DMS 273 treated with DMSO at 0.1 percent for 48 hours (cell line): ENCODE results near the gene STMN3.
A peak's percentile ranks its signal among the peaks of the same experiment; 100 is the strongest.

Experiments
- DNase-seq: peaks from one replicate; lab custom pipeline; 2025; lab: John Stamatoyannopoulos, UW

Gene STMN3

DNA sequence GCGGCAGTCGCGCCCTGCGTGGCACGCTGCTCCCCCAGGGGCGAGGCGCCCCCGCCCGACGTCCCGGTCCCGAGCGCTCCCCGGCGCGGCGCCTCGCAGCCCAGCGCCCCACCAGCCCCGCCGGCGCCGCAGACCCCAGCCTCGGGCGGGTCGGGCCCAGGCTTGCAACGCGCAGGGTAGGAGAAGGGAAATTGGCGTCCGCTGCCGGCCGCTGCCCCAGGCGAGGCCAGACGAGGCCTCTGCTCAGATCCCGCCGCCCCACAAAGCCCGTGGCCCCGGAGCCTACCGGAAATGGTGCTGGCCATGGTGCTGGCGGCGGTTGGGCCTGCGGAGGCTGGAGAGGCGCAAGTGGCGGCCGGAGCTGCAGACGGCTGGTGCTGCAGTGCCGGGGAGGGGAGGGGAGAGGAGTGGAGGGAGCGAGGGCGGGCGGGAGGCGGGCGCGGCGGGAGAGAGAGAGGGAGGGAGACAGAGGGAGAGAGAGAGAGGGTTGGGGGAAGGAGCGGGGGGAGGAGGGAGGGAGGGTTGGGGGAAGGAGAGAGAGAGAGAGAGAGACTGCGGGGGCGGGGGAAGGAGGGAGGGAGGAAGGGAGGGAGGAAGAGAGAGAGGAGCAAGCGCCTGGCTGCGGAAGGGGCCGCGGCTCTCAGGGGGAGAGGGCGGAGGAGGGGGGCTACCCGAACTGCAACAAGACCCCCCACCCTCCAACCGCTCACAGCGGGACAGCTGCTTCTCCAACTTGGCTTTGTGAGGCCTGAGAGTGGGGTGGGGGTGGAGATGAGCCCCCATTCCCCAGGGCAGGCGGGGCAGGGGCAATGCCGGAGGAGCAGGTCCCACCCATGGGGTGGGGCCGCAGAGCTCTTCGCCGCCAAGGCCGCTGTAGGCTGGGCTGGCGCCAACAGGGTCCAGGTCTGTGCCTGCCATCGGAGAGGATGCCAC is at the start of gene STMN3:
TSS of gene STMN3 (minus strand) at position 384 of the 933 bp plus-strand sequence. CDS start at position 305, 79 bp downstream.
- peak; percentile 27 for DNase-seq

DNA sequence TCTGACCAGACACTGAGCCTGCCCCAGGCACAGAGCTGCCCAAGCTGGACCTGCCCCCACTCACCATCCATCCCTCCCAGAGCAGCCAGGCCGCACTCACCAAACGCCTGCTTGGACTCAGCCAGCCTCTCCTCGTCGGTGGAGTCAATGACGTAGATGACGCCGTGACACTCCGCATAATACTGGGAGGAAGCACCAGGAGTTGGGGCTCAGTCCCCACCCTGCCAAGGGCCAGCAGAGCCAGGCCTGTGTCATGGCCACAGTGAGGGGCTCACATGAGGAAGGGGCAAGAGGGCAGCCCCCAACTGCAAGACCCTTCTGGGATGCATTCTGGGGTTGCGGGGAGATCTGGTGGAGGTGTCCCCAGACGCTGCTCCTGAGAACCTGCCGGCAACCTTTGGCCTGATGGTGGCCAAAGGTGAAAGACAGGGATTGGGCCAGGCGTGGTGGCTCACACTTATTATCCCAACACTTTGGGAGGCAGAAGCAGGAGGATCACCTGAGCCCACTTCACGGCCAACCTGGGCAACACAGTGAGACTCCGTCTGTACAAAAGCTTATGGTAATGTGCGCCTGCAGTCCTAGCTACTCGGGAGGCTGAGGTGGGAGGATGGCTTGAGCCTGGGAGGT is 48.9 kb upstream of the STMN3 start:
- DNase-seq = no peak

DNA sequence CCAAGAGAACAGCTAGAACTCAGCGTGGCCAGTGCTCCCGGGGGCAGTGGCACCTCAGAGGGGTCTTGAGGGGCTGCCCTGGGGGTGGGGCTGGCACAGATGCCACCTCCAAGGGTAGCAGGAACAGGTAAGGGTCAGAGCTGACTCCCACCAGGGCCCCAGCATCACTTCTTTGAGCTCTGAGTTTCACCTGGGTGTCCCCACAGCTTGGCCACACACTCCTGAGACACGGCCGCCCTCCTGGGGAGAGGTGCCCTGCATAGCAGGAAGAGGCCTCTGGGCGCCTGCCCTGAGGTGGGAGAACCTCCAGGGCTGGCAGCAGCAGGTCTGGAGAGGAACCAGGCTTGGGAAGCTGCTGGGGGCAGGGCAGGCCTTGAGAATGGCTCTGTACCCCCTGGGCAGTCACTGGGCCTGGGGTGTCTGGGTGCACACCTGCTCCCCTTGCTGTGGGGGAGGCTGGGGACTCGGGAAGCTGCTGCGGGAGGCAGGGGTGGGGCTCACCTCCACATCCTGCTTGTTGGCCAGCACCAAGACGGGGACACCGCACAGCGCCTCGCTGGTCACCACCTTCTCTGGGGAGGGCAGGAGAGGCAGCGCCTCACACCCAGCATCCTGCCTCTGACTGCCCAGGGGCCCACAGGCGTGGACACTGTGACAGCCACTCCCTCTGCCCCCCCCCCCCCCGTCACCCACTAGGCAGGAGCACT is 48.3 kb upstream of the STMN3 start:
- DNase-seq = no peak

DNA sequence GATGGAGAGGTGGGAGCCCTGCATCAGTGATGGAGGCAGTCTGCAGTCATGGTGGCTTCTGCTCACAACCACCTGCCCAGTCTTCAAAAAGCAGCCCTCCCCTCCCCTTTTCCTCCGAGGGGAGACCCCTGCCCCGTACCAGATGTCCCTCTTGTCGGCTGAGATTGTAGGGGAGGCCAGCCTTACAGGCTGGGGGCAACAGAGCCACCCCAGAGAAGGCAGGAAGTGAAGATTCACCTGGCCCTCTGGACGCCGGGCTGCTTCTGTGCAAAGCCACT is 47.8 kb upstream of the STMN3 start:
- no peak for DNase-seq

DNA sequence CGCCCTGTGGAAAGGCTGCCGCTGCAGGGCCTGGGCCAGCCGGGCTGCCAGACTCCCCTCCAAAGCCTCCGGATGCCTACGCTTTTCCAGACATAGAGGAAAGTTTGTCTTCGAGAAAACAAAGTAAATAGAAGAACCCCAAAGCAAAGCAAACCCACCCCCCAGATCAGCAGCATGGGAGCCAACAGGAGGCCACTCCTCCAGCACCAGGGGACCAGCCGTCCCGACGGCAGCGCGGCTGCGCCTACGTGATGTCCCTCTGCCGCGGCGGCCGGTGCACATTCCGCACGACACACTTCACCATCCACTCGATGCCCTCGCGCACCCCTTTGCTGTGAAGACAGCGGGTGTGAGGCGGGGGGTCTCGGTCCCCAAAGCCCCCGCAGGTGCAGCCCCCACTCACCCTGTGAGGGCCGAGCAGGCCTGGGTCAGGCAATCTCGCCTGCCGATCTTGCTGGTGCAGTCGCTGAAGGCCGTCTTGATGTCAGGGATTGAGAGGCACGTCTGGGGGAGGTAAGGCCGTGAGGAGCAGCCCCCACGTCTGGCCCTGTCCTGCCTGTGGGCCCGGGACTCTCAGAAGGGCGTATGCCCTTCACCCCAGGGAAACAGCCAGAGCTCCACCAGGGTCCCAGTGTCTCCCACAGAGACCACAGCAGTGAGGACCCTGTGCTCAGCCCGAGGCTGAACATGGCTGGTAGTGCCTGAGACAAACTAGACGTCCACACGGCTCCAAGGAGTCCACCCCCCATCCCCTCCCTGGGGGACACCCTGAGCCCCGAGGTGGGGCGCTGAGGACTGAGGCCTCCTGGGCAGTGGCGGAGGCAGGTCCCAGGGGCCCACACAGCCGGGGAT is 47.2 kb upstream of the STMN3 start:
- no peak for DNase-seq

DNA sequence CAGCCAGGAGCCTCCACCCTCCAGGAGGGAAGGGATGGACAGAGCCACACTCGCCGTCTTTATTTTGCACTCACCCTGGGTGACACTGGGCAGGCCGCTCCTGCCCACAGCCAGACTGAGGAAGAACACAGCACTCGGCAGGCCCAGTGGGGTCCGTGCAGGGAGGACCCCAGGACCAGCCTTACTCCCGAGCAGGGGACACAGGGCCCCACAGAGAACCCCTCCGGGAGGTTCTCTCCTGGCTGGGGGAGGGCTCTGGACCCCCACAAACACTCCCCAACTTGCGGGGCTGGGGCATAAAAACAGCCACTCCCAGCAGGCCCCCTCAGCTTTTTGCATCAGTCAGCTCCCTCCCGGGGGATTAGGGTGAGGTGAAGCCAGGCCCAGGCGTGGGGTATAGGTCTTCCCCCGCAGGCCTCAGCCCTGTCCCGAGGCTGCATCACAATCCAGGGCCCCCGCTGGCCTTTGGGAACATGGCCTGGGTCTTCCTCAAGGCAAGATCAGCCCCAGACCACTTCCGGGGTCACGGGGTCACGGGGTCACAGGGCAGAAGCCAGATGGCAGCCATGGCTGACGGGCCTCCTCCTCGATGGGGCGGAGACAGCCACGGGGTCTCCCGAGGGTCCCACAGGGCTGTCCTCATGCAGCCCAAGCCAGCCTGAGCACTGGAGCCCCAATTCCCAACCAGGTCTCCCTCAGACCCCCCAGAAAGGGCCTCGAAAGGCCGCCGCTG is 46.4 kb upstream of the STMN3 start:
- DNase-seq = no peak

GRCh38 chr20:63698739-63699465 is 45.7 kb upstream of the STMN3 start:
- no peak for DNase-seq

DNA sequence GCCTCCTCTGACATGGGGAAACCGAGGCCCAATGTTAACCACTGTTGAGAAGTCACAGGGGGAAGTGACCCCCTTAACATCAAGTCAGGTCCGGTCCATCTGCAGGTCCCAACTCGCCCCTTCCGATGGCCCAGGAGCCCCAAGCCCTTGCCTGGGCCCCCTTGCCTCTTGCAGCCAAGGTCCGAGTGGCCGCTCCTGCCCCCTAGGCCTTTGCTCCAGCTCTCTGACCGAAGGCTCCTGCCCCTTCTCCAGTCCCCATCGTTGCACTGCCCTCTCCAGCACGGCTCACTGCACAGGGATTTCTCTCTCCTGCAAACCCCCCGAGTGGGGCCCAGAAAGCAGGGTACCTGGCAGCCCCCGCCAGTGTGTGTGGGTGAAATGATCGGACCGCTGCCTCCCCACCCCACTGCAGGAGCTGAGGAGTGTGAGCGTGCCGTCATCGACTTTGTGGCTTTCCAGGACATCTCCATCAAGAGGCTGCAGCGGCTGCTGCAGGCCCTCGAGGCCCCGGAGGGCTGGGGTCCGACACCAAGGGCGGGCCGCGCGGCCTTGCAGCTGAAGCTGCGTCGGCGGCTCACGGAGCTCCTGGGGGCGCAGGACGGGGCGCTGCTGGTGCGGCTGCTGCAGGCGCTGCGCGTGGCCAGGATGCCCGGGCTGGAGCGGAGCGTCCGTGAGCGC is 44.8 kb upstream of the STMN3 start:
- DNase-seq = no peak

- DNase-seq = no peak
These were observed 44.2 kb upstream of the STMN3 start for GRCh38 chr20:63697357-63697867.

- DNase-seq = no peak
These were observed 43.6 kb upstream of the STMN3 start, which contains the start of gene TNFRSF6B for GRCh38 chr20:63696628-63697356. Gene TNFRSF6B, plus strand, starts transcription at chr20:63696652. Its CDS starts 116 bp downstream, at chr20:63696768.

DNA sequence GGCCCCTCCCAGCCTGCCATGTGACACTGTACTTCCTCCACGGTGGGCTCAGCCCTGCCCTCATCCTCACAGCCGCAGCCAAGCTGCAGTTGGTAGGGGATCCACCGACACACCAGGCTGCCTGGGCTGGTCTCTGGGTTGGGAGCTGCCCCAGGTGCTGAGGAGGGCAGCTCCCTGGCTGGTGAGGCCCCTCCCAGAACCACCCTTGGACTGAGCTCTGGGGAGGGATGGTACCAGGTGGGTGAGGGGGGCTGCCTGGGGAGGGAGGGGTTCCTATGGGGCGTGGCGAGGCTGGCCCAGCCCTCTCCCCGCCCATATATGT is 43.0 kb upstream of the STMN3 start:
- no peak for DNase-seq

GRCh38 chr20:63695424-63696305 is 42.4 kb upstream of the STMN3 start:
- no peak for DNase-seq

- no peak for DNase-seq
These were observed 41.6 kb upstream of the STMN3 start for GRCh38 chr20:63694584-63695423.

- DNase-seq = no peak
These were observed 40.7 kb upstream of the STMN3 start for GRCh38 chr20:63693733-63694583.

DNA sequence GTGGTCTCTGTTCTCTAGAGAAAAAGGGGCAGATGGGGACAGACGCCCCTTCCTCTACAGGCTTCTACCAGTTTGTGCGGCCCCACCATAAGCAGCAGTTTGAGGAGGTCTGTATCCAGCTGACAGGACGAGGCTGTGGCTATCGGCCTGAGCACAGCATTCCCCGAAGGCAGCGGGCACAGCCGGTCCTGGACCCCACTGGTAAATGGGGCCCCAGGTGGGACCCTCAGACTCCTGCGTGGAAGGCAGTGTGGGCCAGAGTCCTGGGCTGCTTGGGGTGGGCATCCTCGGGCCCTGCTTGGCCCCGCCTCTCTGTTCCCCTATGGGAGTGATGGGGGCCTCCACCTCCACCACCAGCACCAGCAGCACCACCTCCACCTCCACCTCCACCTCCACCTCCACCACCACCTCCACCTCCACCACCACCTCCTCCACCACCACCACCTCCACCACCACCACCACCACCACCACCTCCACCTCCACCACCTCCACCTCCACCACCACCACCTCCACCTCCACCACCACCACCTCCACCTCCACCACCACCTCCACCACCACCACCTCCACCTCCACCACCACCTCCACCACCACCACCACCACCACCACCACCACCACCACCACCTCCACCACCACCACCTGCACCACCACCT is 40.0 kb upstream of the STMN3 start:
- no peak for DNase-seq
